SK-N-SH (cell line): ENCODE measurements around the gene GPATCH1. TPM values are rescaled to one million over a fixed set of nuclear protein-coding genes. Genes with fewer than 3 reads are reported as not detected.

Source experiments
- CTCF ChIA-PET: fragments of 300-600, 350-600 bp; formaldehyde crosslinking; extraction: SDS; loops from one replicate; lab custom pipeline; 2021; lab: Yijun Ruan, JAX
- POLR2A ChIA-PET: fragments of 350-600 bp; sonication (Branson Sonifier 250); formaldehyde crosslinking; extraction: SDS; loops from one replicate; lab custom pipeline; 2020; ENCODE audit warnings: antibody characterized with exemption, inconsistent platforms; lab: Yijun Ruan, JAX
- DNase-seq: peaks from one replicate; pipeline ENCODE4 v3.0.0; 2012
- H2AFZ ChIP-seq: fragments of 200-600 bp; sonication (generic); 2 replicates; pipeline ENCODE4 v1.8.1; 2016; ENCODE audit warnings: antibody characterized with exemption, mild to moderate bottlenecking, low read depth
- H3F3A ChIP-seq: fragments of 200-600 bp; sonication (generic); replicated peaks from 2 replicates; pipeline ENCODE3; 2016; ENCODE audit warnings: antibody characterized with exemption, mild to moderate bottlenecking; ENCODE audit not compliant: insufficient read depth
- H3K27ac ChIP-seq, 2 experiments: fragments of 200-500 bp in 1 of 2; fragments of 200-600 bp in 1 of 2; sonication (Bioruptor generic) in 1 of 2; sonication (generic), shearing (Covaris generic) in 1 of 2; 2 replicates each; pipeline versions ENCODE4 v1.5.1 to v1.6.1; 2014 to 2016; ENCODE audit warnings: low read depth in 2 of 2, inconsistent platforms in 1 of 2, low read length in 1 of 2, mild to moderate bottlenecking in 1 of 2, mixed read lengths in 1 of 2
- H3K27me3 ChIP-seq: fragments of 200-600 bp; sonication (generic), shearing (Covaris generic); 2 replicates; pipeline ENCODE4 v1.6.1; 2016; ENCODE audit warnings: mixed run types; ENCODE audit not compliant: insufficient read depth
- H3K36me3 ChIP-seq, 2 experiments: fragments of 200-500 bp in 1 of 2; fragments of 200-600 bp in 1 of 2; sonication (Bioruptor generic) in 1 of 2; sonication (generic) in 1 of 2; replicated peaks in 1 of 2; 2 replicates each; pipeline versions ENCODE3 to v1.5.1; 2014 to 2016; ENCODE audit warnings: low read length in 1 of 2, mild to moderate bottlenecking in 1 of 2; ENCODE audit not compliant: insufficient read depth in 2 of 2, control insufficient read depth in 1 of 2
- H3K4me1 ChIP-seq, 2 experiments: fragments of 200-500 bp in 1 of 2; fragments of 200-600 bp in 1 of 2; sonication (Bioruptor generic) in 1 of 2; sonication (generic), shearing (Covaris generic) in 1 of 2; 2 replicates each; pipeline versions ENCODE4 v1.5.1 to v1.6.1; 2014 to 2016; ENCODE audit warnings: low read depth in 1 of 2, low read length in 1 of 2, mixed run types in 1 of 2; ENCODE audit not compliant: insufficient read depth in 2 of 2, control insufficient read depth in 1 of 2
- H3K4me2 ChIP-seq: fragments of 200-600 bp; sonication (generic), shearing (Covaris generic); 2 replicates; pipeline ENCODE4 v1.6.1; 2017; ENCODE audit warnings: mixed run types
- H3K4me3 ChIP-seq, 2 experiments: fragments of 200-500 bp in 1 of 2; fragments of 200-600 bp in 1 of 2; sonication (Bioruptor generic) in 1 of 2; sonication (generic), shearing (Covaris generic) in 1 of 2; 2 replicates each; pipeline versions ENCODE4 v1.5.1 to v1.8.1; 2014 to 2016; ENCODE audit warnings: low read depth in 2 of 2, inconsistent platforms in 1 of 2, low read length in 1 of 2, mild to moderate bottlenecking in 1 of 2, mixed read lengths in 1 of 2, moderate library complexity in 1 of 2
- H3K79me2 ChIP-seq: fragments of 200-600 bp; sonication (generic); 2 replicates; pipeline ENCODE4 v1.8.1; 2017; ENCODE audit warnings: mild to moderate bottlenecking; ENCODE audit not compliant: insufficient read depth
- H3K9ac ChIP-seq: fragments of 200-600 bp; sonication (generic); 2 replicates; pipeline ENCODE4 v1.6.1; 2017; ENCODE audit warnings: mixed run types
- H3K9me2 ChIP-seq: fragments of 200-600 bp; sonication (generic); 2 replicates; pipeline ENCODE4 v1.6.1; 2017; ENCODE audit warnings: mixed run types
- H3K9me3 ChIP-seq: fragments of 200-600 bp; sonication (generic); 2 replicates; pipeline ENCODE4 v1.6.1; 2017; ENCODE audit warnings: mixed run types, mild to moderate bottlenecking, moderate library complexity
- H4K20me1 ChIP-seq: fragments of 200-600 bp; sonication (generic); 2 replicates; pipeline ENCODE4 v1.6.1; 2017; ENCODE audit warnings: mild to moderate bottlenecking, mixed run types; ENCODE audit not compliant: insufficient read depth
- CHD2 ChIP-seq: fragments of 150-350 bp; IDR thresholded peaks from 2 replicates; pipeline ENCODE4 v1.6.1; 2018; ENCODE audit warnings: low read length; ENCODE audit not compliant: partially characterized antibody
- ELF1 ChIP-seq: IDR thresholded peaks from 2 replicates; pipeline ENCODE4 v1.4.0; 2012
- FOSL2 ChIP-seq: IDR thresholded peaks from 2 replicates; pipeline ENCODE4 v1.4.0; 2012; ENCODE audit warnings: low read depth, mild to moderate bottlenecking, moderate library complexity, borderline replicate concordance
- FOXM1 ChIP-seq: IDR thresholded peaks from 2 replicates; pipeline ENCODE4 v1.4.0; 2012; ENCODE audit warnings: low read depth, mild to moderate bottlenecking
- GABPA ChIP-seq: IDR thresholded peaks from 2 replicates; pipeline ENCODE4 v1.4.0; 2012; ENCODE audit warnings: low read depth, mild to moderate bottlenecking
- GATA2 ChIP-seq: sonication (generic); formaldehyde crosslinking; IDR thresholded peaks from 2 replicates; pipeline ENCODE4 v1.5.0; 2020; ENCODE audit warnings: mild to moderate bottlenecking, missing genetic modification reagents
- IRF3 ChIP-seq: fragments of 150-350 bp; IDR thresholded peaks from 2 replicates; pipeline ENCODE4 v1.6.1; 2016; ENCODE audit warnings: mild to moderate bottlenecking, low read depth, low read length
- MEF2A ChIP-seq: IDR thresholded peaks from 2 replicates; pipeline ENCODE4 v1.4.0; 2012; ENCODE audit warnings: low read depth, borderline replicate concordance
- MXI1 ChIP-seq: IDR thresholded peaks from 2 replicates; pipeline ENCODE4 v1.6.1; 2012; ENCODE audit warnings: mild to moderate bottlenecking, low read depth, low read length, improper control_type of control experiment
- RAD21 ChIP-seq: IDR thresholded peaks from 2 replicates; pipeline ENCODE4 v1.6.1; 2012; ENCODE audit warnings: mild to moderate bottlenecking, low read length
- RCOR1 ChIP-seq: fragments of 150-350 bp; IDR thresholded peaks from 2 replicates; pipeline ENCODE4 v1.6.1; 2017; ENCODE audit warnings: antibody characterized with exemption, low read length
- REST ChIP-seq: IDR thresholded peaks from 2 replicates; pipeline ENCODE4 v1.6.1; 2012; ENCODE audit warnings: mild to moderate bottlenecking, low read depth, low read length, moderate library complexity
- SMC3 ChIP-seq: IDR thresholded peaks from 2 replicates; pipeline ENCODE4 v1.6.1; 2012; ENCODE audit warnings: low read depth, low read length, improper control_type of control experiment
- TAF1 ChIP-seq: IDR thresholded peaks from 2 replicates; pipeline ENCODE4 v1.6.1; 2012; ENCODE audit warnings: low read depth, mild to moderate bottlenecking, low read length, moderate library complexity, borderline replicate concordance
- TCF12 ChIP-seq: IDR thresholded peaks from 2 replicates; pipeline ENCODE4 v1.4.0; 2012
- TEAD4 ChIP-seq: IDR thresholded peaks from 2 replicates; pipeline ENCODE4 v1.4.0; 2012; ENCODE audit warnings: mild to moderate bottlenecking, borderline replicate concordance; ENCODE audit not compliant: insufficient read depth
- USF1 ChIP-seq: IDR thresholded peaks from 2 replicates; pipeline ENCODE4 v1.4.0; 2012; ENCODE audit warnings: low read depth, borderline replicate concordance
- ZBTB33 ChIP-seq: IDR thresholded peaks from 2 replicates; pipeline ENCODE4 v1.4.0; 2012; ENCODE audit warnings: low read depth, borderline replicate concordance
- WGBS: methylation state at CpG from one replicate; pipeline ENCODE4 v1.1.6; 2017; ENCODE audit warnings: low lambda C conversion rate; 5-methylcytosine and 5-hydroxymethylcytosine counted together
- polyA plus RNA-seq, 3 experiments: library from polyadenylated mRNA; depleted of rRNA; stranded (reverse); fragments of >200 nt; gene quantifications; 2 replicates each; pipeline ENCODE4 v1.2.3, GENCODE V29; 2012
- TF ChIP-seq, protein P1 (sequence below): IDR thresholded peaks from 2 replicates; pipeline ENCODE4 v1.4.0; 2012; ENCODE audit warnings: low read depth

Gene GPATCH1
- polyA plus RNA-seq, 1 of the 3 experiments (the other 2 are of a cell fraction), result 5.9 TPM

DNA sequence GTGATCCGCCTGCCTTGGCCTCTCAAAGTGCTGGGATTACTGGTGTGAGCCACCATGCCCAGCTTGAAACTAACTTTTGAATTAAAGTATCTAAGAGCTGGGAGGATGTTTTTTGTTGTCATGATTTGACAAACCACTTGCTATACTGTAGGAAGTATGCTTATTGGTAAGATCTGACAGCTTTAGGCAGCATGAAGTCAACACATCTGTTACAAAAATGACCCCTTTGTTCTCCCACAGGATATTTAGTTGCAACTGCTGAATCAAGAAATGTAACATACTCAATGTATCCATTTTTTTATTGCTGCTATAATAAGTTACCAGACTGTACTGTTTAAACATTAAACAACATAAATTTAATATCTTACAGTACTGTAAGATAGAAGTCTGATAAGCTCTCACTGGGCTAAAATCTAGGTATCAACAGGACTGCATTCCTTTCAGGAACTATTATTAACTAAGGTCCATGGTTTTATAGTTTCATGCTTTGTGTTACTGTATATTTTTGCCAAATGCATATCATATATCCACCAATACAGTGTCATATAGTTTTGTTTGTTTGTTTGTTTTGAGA, 90.3 kb downstream of the GPATCH1 start:
- Histone ChIP-seq H3K27ac (peak overlapping the region in 1 of 2 experiments; percentile 59; a peak in 1 of 4 replicates), H3K9me3 (0 out of 2 replicates have a peak, but pooled peaks cover 6% of the 10 kb centered on the region), H3F3A (peaks cover 13% of the 10 kb centered on the region), H3K4me1 (peaks cover 0 to 19% of the 10 kb centered on the region in 2 experiments; a peak in 2 of 4 replicates), H4K20me1 (no peaks in the 10 kb centered on the region), H3K9ac (no peak overlapping the region), H3K36me3 (no peaks in the 10 kb centered on the region), H3K27me3 (no peaks in the 10 kb centered on the region), H3K79me2 (peaks cover 12% of the 10 kb centered on the region; the same call in 1 of the 2 replicates), H3K4me3 (no peak overlapping the region), H3K9me2 (no peaks in the 10 kb centered on the region), H3K4me2 (0 out of 2 replicates have a peak overlapping the region, but pooled peaks have one; percentile 1), H2AFZ (no peak overlapping the region)
- ChIA-PET CTCF (interaction anchor here (1.0 to 6.1 kb wide), 4 partner anchors 11 to 46 kb away, joined by 3 to 25 read pairs (median 4); no protein-coding TSS in a partner anchor), POLR2A (no interaction called here)
- TF ChIP-seq ELF1, result no peak
- WGBS, result 100% methylated on average over 1 of the region's 1 CpG
- DNase-seq, result no peak

GRCh38 chr19:33171916-33172359, 91.0 kb downstream of the GPATCH1 start:
- 0 out of 2 replicates have a peak overlapping the region, but pooled peaks have one; percentile 1 for H3K4me2 ChIP-seq
- WGBS, result 69% methylated on average over 6 of the region's 6 CpGs
- no peak for TF ChIP-seq RCOR1
- TF ChIP-seq GATA2, result no peak
- TF ChIP-seq REST, result no peak
- TF ChIP-seq MEF2A, result no peak
- TF ChIP-seq ELF1, result no peak
- TF ChIP-seq, protein P1, sequence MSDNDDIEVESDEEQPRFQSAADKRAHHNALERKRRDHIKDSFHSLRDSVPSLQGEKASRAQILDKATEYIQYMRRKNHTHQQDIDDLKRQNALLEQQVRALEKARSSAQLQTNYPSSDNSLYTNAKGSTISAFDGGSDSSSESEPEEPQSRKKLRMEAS, result no peak
- TF ChIP-seq TCF12, result peak; percentile 75; the same call in 1 of the 2 replicates
- TF ChIP-seq USF1, result no peak
- peak; percentile 77; the same call in 1 of the 2 replicates for TF ChIP-seq FOSL2
- TF ChIP-seq CHD2, result no peak
- no peak for TF ChIP-seq SMC3
- TF ChIP-seq GABPA, result no peak
- TF ChIP-seq IRF3, result no peak
- no peak for TF ChIP-seq MXI1
- TF ChIP-seq RAD21, result no peak
- TF ChIP-seq TEAD4, result no peak
- no peak for TF ChIP-seq ZBTB33
- no peak for TF ChIP-seq FOXM1
- no peak for TF ChIP-seq TAF1

More at GRCh38 chr19:33171916-33172359, 91.0 kb downstream of the GPATCH1 start:
- no peaks in the 10 kb centered on the region for H4K20me1 ChIP-seq
- ChIA-PET POLR2A (no interaction called here), CTCF (interaction anchor here (1.0 to 6.1 kb wide), 3 partner anchors 12 to 47 kb away, joined by 3 to 25 read pairs (median 4); no protein-coding TSS in a partner anchor)
- no peak overlapping the region for H2AFZ ChIP-seq
- no peak overlapping the region for H3K4me3 ChIP-seq
- no peaks in the 10 kb centered on the region for H3K9me2 ChIP-seq
- peaks cover 12% of the 10 kb centered on the region; the same call in 1 of the 2 replicates for H3K79me2 ChIP-seq
- H3K27me3 ChIP-seq, result no peaks in the 10 kb centered on the region
- peaks cover 13% of the 10 kb centered on the region for H3F3A ChIP-seq
- 0 out of 2 replicates have a peak, but pooled peaks cover 6% of the 10 kb centered on the region for H3K9me3 ChIP-seq
- DNase-seq, result no peak
- H3K36me3 ChIP-seq, result no peaks in the 10 kb centered on the region
- H3K4me1 ChIP-seq, result peaks cover 0 to 19% of the 10 kb centered on the region in 2 experiments; a peak in 2 of 4 replicates
- H3K27ac ChIP-seq, result peak overlapping the region; percentile 7 to 59; a peak in 2 of 4 replicates
- H3K9ac ChIP-seq, result no peak overlapping the region
